Activated naive CD4-positive, alpha-beta T cell treated with anti-CD3 and anti-CD28 coated beads, Interleukin-2, amount 50 U/mL, for 24 hours (primary cell): ENCODE results near the gene QKI.
"Not testable (repeated sequence)": the region's sequence is repeated elsewhere in the genome, so short reads cannot be mapped to it uniquely, and the experiment has no call there.

Source experiments
- H3K27ac Mint-ChIP-seq: one replicate; pipeline ENCODE4 v1.8.0; 2021; ENCODE audit warnings: mild to moderate bottlenecking, mixed read lengths
- H3K27me3 Mint-ChIP-seq: one replicate; pipeline ENCODE4 v1.8.0; 2021; ENCODE audit warnings: mixed read lengths
- H3K36me3 Mint-ChIP-seq: one replicate; pipeline ENCODE4 v1.8.0; 2021; ENCODE audit warnings: mixed read lengths
- H3K4me1 Mint-ChIP-seq: one replicate; pipeline ENCODE4 v1.8.0; 2021; ENCODE audit warnings: mixed read lengths
- H3K4me3 Mint-ChIP-seq: one replicate; pipeline ENCODE4 v1.8.0; 2021; ENCODE audit warnings: mild to moderate bottlenecking, mixed read lengths
- H3K9me3 Mint-ChIP-seq: one replicate; pipeline ENCODE4 v1.8.0; 2021; ENCODE audit warnings: mixed read lengths

The QKI gene

GRCh38 chr6:163384510-163384909 is 30.0 kb upstream of the QKI start:
- peaks cover 4% of the 10 kb centered on the region for H3K27me3 Mint-ChIP-seq
- H3K4me1 Mint-ChIP-seq, result no peaks in the 10 kb centered on the region
- H3K4me3 Mint-ChIP-seq, result no peak overlapping the region
- H3K27ac Mint-ChIP-seq, result no peak overlapping the region
- H3K9me3 Mint-ChIP-seq, result no peaks in the 10 kb centered on the region
- H3K36me3 Mint-ChIP-seq, result no peaks in the 10 kb centered on the region

- not testable (repeated sequence) for H3K4me3 Mint-ChIP-seq, H3K36me3 Mint-ChIP-seq, H3K27me3 Mint-ChIP-seq, H3K27ac Mint-ChIP-seq, H3K4me1 Mint-ChIP-seq, H3K9me3 Mint-ChIP-seq
Observed at GRCh38 chr6:163385503-163385902, 29.0 kb upstream of the QKI start.

- H3K4me1 Mint-ChIP-seq, result no peaks in the 10 kb centered on the region
- H3K27ac Mint-ChIP-seq, result no peak overlapping the region
- no peaks in the 10 kb centered on the region for H3K36me3 Mint-ChIP-seq
- H3K4me3 Mint-ChIP-seq, result no peak overlapping the region
- H3K27me3 Mint-ChIP-seq, result peaks cover 4% of the 10 kb centered on the region
- no peaks in the 10 kb centered on the region for H3K9me3 Mint-ChIP-seq
Observed at GRCh38 chr6:163386329-163386908, 28.1 kb upstream of the QKI start.

- peaks cover 2% of the 10 kb centered on the region for H3K27me3 Mint-ChIP-seq
- H3K27ac Mint-ChIP-seq, result no peak overlapping the region
- H3K4me1 Mint-ChIP-seq, result no peaks in the 10 kb centered on the region
- H3K4me3 Mint-ChIP-seq, result no peak overlapping the region
- H3K9me3 Mint-ChIP-seq, result no peaks in the 10 kb centered on the region
- H3K36me3 Mint-ChIP-seq, result no peaks in the 10 kb centered on the region
Observed at GRCh38 chr6:163387317-163387716, 27.2 kb upstream of the QKI start.

- no peak overlapping the region for H3K27ac Mint-ChIP-seq
- H3K9me3 Mint-ChIP-seq, result no peaks in the 10 kb centered on the region
Observed at GRCh38 chr6:163389354-163389753, 25.2 kb upstream of the QKI start.

GRCh38 chr6:163390770-163391169 is 23.7 kb upstream of the QKI start:
- Mint-ChIP-seq H3K27me3 (peaks cover under 1% of the 10 kb centered on the region), H3K4me1 (no peaks in the 10 kb centered on the region), H3K36me3 (no peaks in the 10 kb centered on the region), H3K27ac (no peak overlapping the region), H3K4me3 (no peak overlapping the region), H3K9me3 (no peaks in the 10 kb centered on the region)

More at GRCh38 chr6:163389354-163389753, 25.2 kb upstream of the QKI start:
- no peaks in the 10 kb centered on the region for H3K4me1 Mint-ChIP-seq
- H3K4me3 Mint-ChIP-seq, result no peak overlapping the region
- peaks cover 2% of the 10 kb centered on the region for H3K27me3 Mint-ChIP-seq
- H3K36me3 Mint-ChIP-seq, result no peaks in the 10 kb centered on the region

- H3K4me3 Mint-ChIP-seq, result no peak overlapping the region
- H3K36me3 Mint-ChIP-seq, result no peaks in the 10 kb centered on the region
- no peaks in the 10 kb centered on the region for H3K9me3 Mint-ChIP-seq
- H3K27me3 Mint-ChIP-seq, result peaks cover 6% of the 10 kb centered on the region
- peaks cover 5% of the 10 kb centered on the region for H3K4me1 Mint-ChIP-seq
- no peak overlapping the region for H3K27ac Mint-ChIP-seq
Observed at GRCh38 chr6:163391985-163392384, 22.5 kb upstream of the QKI start.

GRCh38 chr6:163392533-163392932 is 22.0 kb upstream of the QKI start:
- Mint-ChIP-seq H3K4me3 (no peak overlapping the region), H3K9me3 (no peaks in the 10 kb centered on the region), H3K36me3 (no peaks in the 10 kb centered on the region), H3K4me1 (peaks cover 5% of the 10 kb centered on the region), H3K27ac (no peak overlapping the region), H3K27me3 (peaks cover 6% of the 10 kb centered on the region)

GRCh38 chr6:163393923-163394322 is 20.6 kb upstream of the QKI start:
- peaks cover 6% of the 10 kb centered on the region for H3K27me3 Mint-ChIP-seq
- no peak overlapping the region for H3K27ac Mint-ChIP-seq
- no peaks in the 10 kb centered on the region for H3K36me3 Mint-ChIP-seq
- H3K4me1 Mint-ChIP-seq, result peaks cover 5% of the 10 kb centered on the region
- H3K4me3 Mint-ChIP-seq, result no peak overlapping the region
- no peaks in the 10 kb centered on the region for H3K9me3 Mint-ChIP-seq

- no peak overlapping the region for H3K27ac Mint-ChIP-seq
- H3K27me3 Mint-ChIP-seq, result peaks cover 6% of the 10 kb centered on the region
- H3K36me3 Mint-ChIP-seq, result no peaks in the 10 kb centered on the region
- H3K4me3 Mint-ChIP-seq, result no peak overlapping the region
- no peaks in the 10 kb centered on the region for H3K9me3 Mint-ChIP-seq
- peaks cover 5% of the 10 kb centered on the region for H3K4me1 Mint-ChIP-seq
Observed at GRCh38 chr6:163394659-163395058, 19.9 kb upstream of the QKI start.

GRCh38 chr6:163395122-163395830 is 19.2 kb upstream of the QKI start:
- H3K4me1 Mint-ChIP-seq, result peaks cover 5% of the 10 kb centered on the region
- no peaks in the 10 kb centered on the region for H3K9me3 Mint-ChIP-seq
- H3K36me3 Mint-ChIP-seq, result no peaks in the 10 kb centered on the region
- H3K27me3 Mint-ChIP-seq, result peaks cover 6% of the 10 kb centered on the region
- no peak overlapping the region for H3K27ac Mint-ChIP-seq
- H3K4me3 Mint-ChIP-seq, result no peak overlapping the region

- Mint-ChIP-seq H3K36me3 (no peaks in the 10 kb centered on the region), H3K4me3 (no peak overlapping the region)
Observed at GRCh38 chr6:163395831-163396185, 18.7 kb upstream of the QKI start.

GRCh38 chr6:163397326-163397725 is 17.2 kb upstream of the QKI start:
- no peaks in the 10 kb centered on the region for H3K9me3 Mint-ChIP-seq
- no peaks in the 10 kb centered on the region for H3K36me3 Mint-ChIP-seq
- no peak overlapping the region for H3K4me3 Mint-ChIP-seq
- peaks cover 6% of the 10 kb centered on the region for H3K27me3 Mint-ChIP-seq
- peaks cover 5% of the 10 kb centered on the region for H3K4me1 Mint-ChIP-seq
- no peak overlapping the region for H3K27ac Mint-ChIP-seq

More at GRCh38 chr6:163395831-163396185, 18.7 kb upstream of the QKI start:
- H3K9me3 Mint-ChIP-seq, result no peaks in the 10 kb centered on the region
- H3K27ac Mint-ChIP-seq, result no peak overlapping the region
- H3K4me1 Mint-ChIP-seq, result peaks cover 5% of the 10 kb centered on the region
- H3K27me3 Mint-ChIP-seq, result peaks cover 6% of the 10 kb centered on the region

GRCh38 chr6:163398115-163398514 is 16.4 kb upstream of the QKI start:
- H3K9me3 Mint-ChIP-seq, result no peaks in the 10 kb centered on the region
- no peak overlapping the region for H3K4me3 Mint-ChIP-seq
- H3K27ac Mint-ChIP-seq, result no peak overlapping the region
- H3K36me3 Mint-ChIP-seq, result no peaks in the 10 kb centered on the region
- H3K27me3 Mint-ChIP-seq, result peaks cover 6% of the 10 kb centered on the region
- H3K4me1 Mint-ChIP-seq, result peaks cover 5% of the 10 kb centered on the region

- peaks cover 6% of the 10 kb centered on the region for H3K27me3 Mint-ChIP-seq
Observed at GRCh38 chr6:163398815-163399214, 15.7 kb upstream of the QKI start.

GRCh38 chr6:163400509-163400908 is 14.0 kb upstream of the QKI start:
- H3K4me1 Mint-ChIP-seq, result peaks cover 16% of the 10 kb centered on the region
- H3K27me3 Mint-ChIP-seq, result peaks cover 6% of the 10 kb centered on the region
- no peak overlapping the region for H3K4me3 Mint-ChIP-seq
- no peaks in the 10 kb centered on the region for H3K9me3 Mint-ChIP-seq
- H3K27ac Mint-ChIP-seq, result no peak overlapping the region
- H3K36me3 Mint-ChIP-seq, result no peaks in the 10 kb centered on the region

More at GRCh38 chr6:163398815-163399214, 15.7 kb upstream of the QKI start:
- Mint-ChIP-seq H3K9me3 (no peaks in the 10 kb centered on the region), H3K4me3 (no peak overlapping the region), H3K27ac (no peak overlapping the region), H3K36me3 (no peaks in the 10 kb centered on the region), H3K4me1 (peaks cover 5% of the 10 kb centered on the region)
